HepG2 (cell line): ENCODE data around the gene SNX3. TPM values are rescaled to one million over a fixed set of nuclear protein-coding genes. Genes with fewer than 3 reads are reported as not detected.

Source experiments
- GATAD1 ChIP-seq: IDR thresholded peaks from 2 replicates; pipeline ENCODE4 v1.6.1; 2016; ENCODE audit warnings: missing genetic modification reagents, missing compliant biosample characterization
- MAF1 ChIP-seq: sonication (generic); formaldehyde crosslinking; IDR thresholded peaks from 2 replicates; pipeline ENCODE4 v1.5.0; 2020; ENCODE audit warnings: missing genetic modification reagents, borderline replicate concordance
- MBD4 ChIP-seq: IDR thresholded peaks from 2 replicates; pipeline ENCODE4 v1.6.1; 2012; ENCODE audit warnings: low read length, inconsistent platforms, borderline replicate concordance
- MED1 ChIP-seq: sonication (generic); formaldehyde crosslinking; IDR thresholded peaks from 2 replicates; pipeline ENCODE4 v1.4.0; 2020; ENCODE audit warnings: missing genetic modification reagents
- MEIS2 ChIP-seq: sonication (generic); formaldehyde crosslinking; IDR thresholded peaks from 2 replicates; pipeline ENCODE4 v1.9.0; 2021; ENCODE audit warnings: mild to moderate bottlenecking, missing genetic modification reagents
- NFYB ChIP-seq: sonication (generic); formaldehyde crosslinking; IDR thresholded peaks from 2 replicates; pipeline ENCODE4 v1.4.0; 2020; ENCODE audit warnings: missing genetic modification reagents
- NONO ChIP-seq, 2 experiments: fragments of 450-650 bp in 1 of 2; sonication (generic) in 1 of 2; formaldehyde crosslinking in 1 of 2; IDR thresholded peaks in 1 of 2; conservative IDR thresholded peaks in 1 of 2; 2 replicates each; pipeline versions ENCODE4 v1.6.1 to v1.8.0; 2017 to 2022; ENCODE audit warnings: mild to moderate bottlenecking in 1 of 2, missing genetic modification reagents in 1 of 2, moderate library complexity in 1 of 2
- PATZ1 ChIP-seq: sonication (generic); formaldehyde crosslinking; IDR thresholded peaks from 2 replicates; pipeline ENCODE4 v1.4.0; 2020; ENCODE audit warnings: missing genetic modification reagents
- PAXIP1 ChIP-seq: sonication (generic); formaldehyde crosslinking; conservative IDR thresholded peaks from 2 replicates; pipeline ENCODE4 v1.4.0; 2020; ENCODE audit warnings: mild to moderate bottlenecking, missing genetic modification reagents, moderate library complexity
- SAP130 ChIP-seq: IDR thresholded peaks from 2 replicates; pipeline ENCODE4 v1.6.1; 2016; ENCODE audit warnings: low read depth
- THAP11 ChIP-seq: IDR thresholded peaks from 2 replicates; pipeline ENCODE4 v1.6.1; 2016; ENCODE audit warnings: missing biosample characterization, missing genetic modification reagents
- ZBTB42 ChIP-seq: sonication (generic); formaldehyde crosslinking; IDR thresholded peaks from 2 replicates; pipeline ENCODE4 v1.5.0; 2020; ENCODE audit warnings: mild to moderate bottlenecking, missing genetic modification reagents
- ZKSCAN5 ChIP-seq: sonication (generic); formaldehyde crosslinking; IDR thresholded peaks from 2 replicates; pipeline ENCODE4 v1.5.1; 2020; ENCODE audit warnings: mild to moderate bottlenecking, missing genetic modification reagents
- ZNF558 ChIP-seq: sonication (generic); formaldehyde crosslinking; IDR thresholded peaks from 2 replicates; pipeline ENCODE4 v1.9.0; 2022; ENCODE audit warnings: mild to moderate bottlenecking, missing genetic modification reagents, borderline replicate concordance
- ZNF598 ChIP-seq: sonication (generic); formaldehyde crosslinking; IDR thresholded peaks from 2 replicates; pipeline ENCODE4 v1.5.1; 2020; ENCODE audit warnings: mild to moderate bottlenecking, missing genetic modification reagents, borderline replicate concordance
- ZNF747 ChIP-seq: sonication (generic); formaldehyde crosslinking; IDR thresholded peaks from 2 replicates; pipeline ENCODE4 v1.8.1; 2023; ENCODE audit warnings: missing genetic modification reagents, mild to moderate bottlenecking, borderline replicate concordance
- ZNF761 ChIP-seq: sonication (generic); formaldehyde crosslinking; conservative IDR thresholded peaks from 2 replicates; pipeline ENCODE4 v1.4.0; 2020; ENCODE audit warnings: mild to moderate bottlenecking, missing genetic modification reagents
- ZNF776 ChIP-seq: sonication (generic); formaldehyde crosslinking; IDR thresholded peaks from 2 replicates; pipeline ENCODE4 v1.4.0; 2020; ENCODE audit warnings: mild to moderate bottlenecking, missing genetic modification reagents
- ZSCAN29 ChIP-seq: sonication (generic); formaldehyde crosslinking; conservative IDR thresholded peaks from 2 replicates; pipeline ENCODE4 v1.4.0; 2020; ENCODE audit warnings: mild to moderate bottlenecking, missing genetic modification reagents
- polyA plus RNA-seq, 8 experiments: library from polyadenylated mRNA; depleted of rRNA in 3 of 8; stranded (reverse) in 7 of 8; unstranded in 1 of 8; fragments of >200 nt; fragmentation: Illumina TruSeq in 4 of 8; extraction: Trizol in 4 of 8; gene quantifications; 2 replicates each; pipeline versions ENCODE4 v1.2.1 to v1.2.3, GENCODE V29; 2011 to 2016; ENCODE audit warnings: low read depth in 4 of 8, missing spikeins in 1 of 8, mixed read lengths in 1 of 8; ENCODE audit not compliant: insufficient read depth in 1 of 8
- total RNA-seq, 5 experiments: library from RNA; depleted of rRNA; stranded (reverse); fragments of >200 nt; fragmentation: Illumina TruSeq; extraction: Trizol; gene quantifications; 2 replicates each; pipeline ENCODE4 v1.2.3, GENCODE V29; 2016; ENCODE audit warnings: low read depth in 1 of 5
- TF ChIP-seq, protein P1 (sequence below): sonication (generic); formaldehyde crosslinking; IDR thresholded peaks from 2 replicates; pipeline ENCODE4 v1.5.0; 2020; ENCODE audit warnings: mild to moderate bottlenecking, missing genetic modification reagents, moderate library complexity
- TF ChIP-seq, protein P2 (sequence below): sonication (generic); formaldehyde crosslinking; IDR thresholded peaks from 2 replicates; pipeline ENCODE4 v1.5.0; 2020; ENCODE audit warnings: missing genetic modification reagents

The SNX3 gene
- total and polyA plus RNA-seq, 2 of the 13 experiments (the other 11 are each of a cell fraction or from before 2014, with no cell fraction given): 84.9 to 226 TPM

- TF ChIP-seq PATZ1 (peak; percentile 49), ZNF558 (no peak), NONO (IDR thresholded peaks at IDR 0.05) (no peak), NONO (CRISPR knock-in tag; conservative IDR thresholded peaks at IDR 0.05) (peak; percentile 62), GATAD1 (peak; percentile 67), ZNF747 (peak; percentile 95), SAP130 (CRISPR knock-in tag) (peak; percentile 77), ZKSCAN5 (CRISPR knock-in tag) (no peak), THAP11 (CRISPR knock-in tag) (peak; percentile 98), MAF1 (CRISPR knock-in tag) (0 out of 2 replicates have a peak, but pooled peaks have one; percentile 54), ZNF598 (CRISPR knock-in tag) (peak; percentile 56; the same call in 1 of the 2 replicates), MEIS2 (CRISPR knock-in tag) (peak; percentile 50; the same call in 1 of the 2 replicates), MBD4 (no peak), ZNF761 (no peak), PAXIP1 (CRISPR knock-in tag) (peak; percentile 14; the same call in 1 of the 2 replicates), ZBTB42 (CRISPR knock-in tag) (0 out of 2 replicates have a peak, but pooled peaks have one; percentile 56), ZNF776 (CRISPR knock-in tag) (no peak), NFYB (CRISPR knock-in tag) (peak; percentile 44), ZSCAN29 (CRISPR knock-in tag) (0 out of 2 replicates have a peak, but pooled peaks have one; percentile 27), MED1 (peak; percentile 48)
- TF ChIP-seq, protein P1, sequence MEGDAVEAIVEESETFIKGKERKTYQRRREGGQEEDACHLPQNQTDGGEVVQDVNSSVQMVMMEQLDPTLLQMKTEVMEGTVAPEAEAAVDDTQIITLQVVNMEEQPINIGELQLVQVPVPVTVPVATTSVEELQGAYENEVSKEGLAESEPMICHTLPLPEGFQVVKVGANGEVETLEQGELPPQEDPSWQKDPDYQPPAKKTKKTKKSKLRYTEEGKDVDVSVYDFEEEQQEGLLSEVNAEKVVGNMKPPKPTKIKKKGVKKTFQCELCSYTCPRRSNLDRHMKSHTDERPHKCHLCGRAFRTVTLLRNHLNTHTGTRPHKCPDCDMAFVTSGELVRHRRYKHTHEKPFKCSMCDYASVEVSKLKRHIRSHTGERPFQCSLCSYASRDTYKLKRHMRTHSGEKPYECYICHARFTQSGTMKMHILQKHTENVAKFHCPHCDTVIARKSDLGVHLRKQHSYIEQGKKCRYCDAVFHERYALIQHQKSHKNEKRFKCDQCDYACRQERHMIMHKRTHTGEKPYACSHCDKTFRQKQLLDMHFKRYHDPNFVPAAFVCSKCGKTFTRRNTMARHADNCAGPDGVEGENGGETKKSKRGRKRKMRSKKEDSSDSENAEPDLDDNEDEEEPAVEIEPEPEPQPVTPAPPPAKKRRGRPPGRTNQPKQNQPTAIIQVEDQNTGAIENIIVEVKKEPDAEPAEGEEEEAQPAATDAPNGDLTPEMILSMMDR (CRISPR knock-in tag): peak; percentile 31
- TF ChIP-seq, protein P2, sequence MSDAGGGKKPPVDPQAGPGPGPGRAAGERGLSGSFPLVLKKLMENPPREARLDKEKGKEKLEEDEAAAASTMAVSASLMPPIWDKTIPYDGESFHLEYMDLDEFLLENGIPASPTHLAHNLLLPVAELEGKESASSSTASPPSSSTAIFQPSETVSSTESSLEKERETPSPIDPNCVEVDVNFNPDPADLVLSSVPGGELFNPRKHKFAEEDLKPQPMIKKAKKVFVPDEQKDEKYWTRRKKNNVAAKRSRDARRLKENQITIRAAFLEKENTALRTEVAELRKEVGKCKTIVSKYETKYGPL (CRISPR knock-in tag): peak; percentile 51; the same call in 1 of the 2 replicates
Observed at GRCh38 chr6:108294727-108295625, 34.1 kb upstream of the SNX3 start, which contains the start of gene AFG1L (continued).
